ENCODE data around the gene GRIP2.

DNA sequence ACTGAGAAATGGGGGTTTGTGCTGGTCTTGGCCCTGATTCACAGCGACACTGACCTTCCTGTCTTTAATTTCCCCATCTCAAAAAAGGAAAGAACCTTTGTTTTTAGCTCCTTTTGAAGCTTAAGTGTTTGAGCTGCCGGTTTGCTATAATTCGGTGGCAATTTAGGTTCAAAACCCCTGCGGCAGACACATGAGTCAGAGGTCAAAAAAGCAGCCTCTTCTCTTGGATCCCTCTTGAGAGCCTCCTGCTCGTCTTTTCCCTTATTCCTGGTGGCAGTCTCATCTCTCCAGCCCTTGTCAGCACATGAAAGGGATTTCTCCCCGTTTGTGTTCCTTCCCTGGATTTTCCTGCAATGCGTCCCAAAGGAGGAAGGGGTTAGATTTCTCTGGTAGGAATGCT is 64.5 kb downstream of the GRIP2 start:
- no peak for TF ChIP-seq EZH2 (IDR thresholded peaks at IDR 0.05; ENCODE audit: borderline replicate concordance)
- no peak for TF ChIP-seq EZH2phosphoT487 (IDR thresholded peaks at IDR 0.05; ENCODE audit: low read depth, severe bottlenecking, unreplicated experiment)
- TF ChIP-seq, protein P1, sequence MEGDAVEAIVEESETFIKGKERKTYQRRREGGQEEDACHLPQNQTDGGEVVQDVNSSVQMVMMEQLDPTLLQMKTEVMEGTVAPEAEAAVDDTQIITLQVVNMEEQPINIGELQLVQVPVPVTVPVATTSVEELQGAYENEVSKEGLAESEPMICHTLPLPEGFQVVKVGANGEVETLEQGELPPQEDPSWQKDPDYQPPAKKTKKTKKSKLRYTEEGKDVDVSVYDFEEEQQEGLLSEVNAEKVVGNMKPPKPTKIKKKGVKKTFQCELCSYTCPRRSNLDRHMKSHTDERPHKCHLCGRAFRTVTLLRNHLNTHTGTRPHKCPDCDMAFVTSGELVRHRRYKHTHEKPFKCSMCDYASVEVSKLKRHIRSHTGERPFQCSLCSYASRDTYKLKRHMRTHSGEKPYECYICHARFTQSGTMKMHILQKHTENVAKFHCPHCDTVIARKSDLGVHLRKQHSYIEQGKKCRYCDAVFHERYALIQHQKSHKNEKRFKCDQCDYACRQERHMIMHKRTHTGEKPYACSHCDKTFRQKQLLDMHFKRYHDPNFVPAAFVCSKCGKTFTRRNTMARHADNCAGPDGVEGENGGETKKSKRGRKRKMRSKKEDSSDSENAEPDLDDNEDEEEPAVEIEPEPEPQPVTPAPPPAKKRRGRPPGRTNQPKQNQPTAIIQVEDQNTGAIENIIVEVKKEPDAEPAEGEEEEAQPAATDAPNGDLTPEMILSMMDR (IDR thresholded peaks at IDR 0.05; ENCODE audit: poor library complexity) = no peak

Measured in hepatocyte (in vitro differentiated cells).